PFSK-1 (cell line): ENCODE results near the gene LSM3.

Source experiments
- FOXP2 ChIP-seq: optimal IDR thresholded peaks from 2 replicates; pipeline ENCODE3; 2011; ENCODE audit warnings: borderline replicate concordance, control low read depth, inconsistent platforms; ENCODE audit not compliant: insufficient read depth; ENCODE audit errors: extremely low read length, extremely low read depth
- POLR2AphosphoS5 ChIP-seq: IDR thresholded peaks from 2 replicates; pipeline ENCODE4 v1.6.1; 2012; ENCODE audit warnings: low read depth, mild to moderate bottlenecking, control low read depth, low read length, moderate library complexity
- SIN3A ChIP-seq: IDR thresholded peaks from 2 replicates; pipeline ENCODE4 v1.6.1; 2012; ENCODE audit warnings: mild to moderate bottlenecking, low read length, moderate library complexity, borderline replicate concordance; ENCODE audit not compliant: insufficient read depth
- TAF1 ChIP-seq: IDR thresholded peaks from 2 replicates; pipeline ENCODE4 v1.6.1; 2012; ENCODE audit warnings: low read length, control low read depth, borderline replicate concordance; ENCODE audit not compliant: insufficient read depth
- TF ChIP-seq, protein P1 (sequence below), 2 experiments: IDR thresholded peaks; 2 replicates each; pipeline versions ENCODE4 v1.6.1 to v1.8.0; 2011 to 2012; ENCODE audit warnings: low read depth in 2 of 2, low read length in 2 of 2, control low read depth in 1 of 2, inconsistent platforms in 1 of 2, mild to moderate bottlenecking in 1 of 2, moderate library complexity in 1 of 2; ENCODE audit not compliant: insufficient read depth in 1 of 2

The LSM3 gene

GRCh38 chr3:14234251-14235002, 55.8 kb downstream of the LSM3 start:
- TF ChIP-seq POLR2AphosphoS5: no peak
- TF ChIP-seq TAF1: no peak
- no peak for TF ChIP-seq FOXP2
- TF ChIP-seq SIN3A: no peak
- TF ChIP-seq, protein P1, sequence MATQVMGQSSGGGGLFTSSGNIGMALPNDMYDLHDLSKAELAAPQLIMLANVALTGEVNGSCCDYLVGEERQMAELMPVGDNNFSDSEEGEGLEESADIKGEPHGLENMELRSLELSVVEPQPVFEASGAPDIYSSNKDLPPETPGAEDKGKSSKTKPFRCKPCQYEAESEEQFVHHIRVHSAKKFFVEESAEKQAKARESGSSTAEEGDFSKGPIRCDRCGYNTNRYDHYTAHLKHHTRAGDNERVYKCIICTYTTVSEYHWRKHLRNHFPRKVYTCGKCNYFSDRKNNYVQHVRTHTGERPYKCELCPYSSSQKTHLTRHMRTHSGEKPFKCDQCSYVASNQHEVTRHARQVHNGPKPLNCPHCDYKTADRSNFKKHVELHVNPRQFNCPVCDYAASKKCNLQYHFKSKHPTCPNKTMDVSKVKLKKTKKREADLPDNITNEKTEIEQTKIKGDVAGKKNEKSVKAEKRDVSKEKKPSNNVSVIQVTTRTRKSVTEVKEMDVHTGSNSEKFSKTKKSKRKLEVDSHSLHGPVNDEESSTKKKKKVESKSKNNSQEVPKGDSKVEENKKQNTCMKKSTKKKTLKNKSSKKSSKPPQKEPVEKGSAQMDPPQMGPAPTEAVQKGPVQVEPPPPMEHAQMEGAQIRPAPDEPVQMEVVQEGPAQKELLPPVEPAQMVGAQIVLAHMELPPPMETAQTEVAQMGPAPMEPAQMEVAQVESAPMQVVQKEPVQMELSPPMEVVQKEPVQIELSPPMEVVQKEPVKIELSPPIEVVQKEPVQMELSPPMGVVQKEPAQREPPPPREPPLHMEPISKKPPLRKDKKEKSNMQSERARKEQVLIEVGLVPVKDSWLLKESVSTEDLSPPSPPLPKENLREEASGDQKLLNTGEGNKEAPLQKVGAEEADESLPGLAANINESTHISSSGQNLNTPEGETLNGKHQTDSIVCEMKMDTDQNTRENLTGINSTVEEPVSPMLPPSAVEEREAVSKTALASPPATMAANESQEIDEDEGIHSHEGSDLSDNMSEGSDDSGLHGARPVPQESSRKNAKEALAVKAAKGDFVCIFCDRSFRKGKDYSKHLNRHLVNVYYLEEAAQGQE (IDR thresholded peaks at IDR 0.05; ENCODE audit: insufficient read depth in 1 of 2, low read depth in 2 of 2, low read length in 2 of 2): no peak

- TF ChIP-seq SIN3A (no peak), POLR2AphosphoS5 (no peak), FOXP2 (no peak), TAF1 (no peak)
- TF ChIP-seq, protein P1 (IDR thresholded peaks at IDR 0.05; ENCODE audit: insufficient read depth in 1 of 2, low read depth in 2 of 2, low read length in 2 of 2): no peak
Measured at GRCh38 chr3:14235003-14235911, 56.6 kb downstream of the LSM3 start.

- no peak for TF ChIP-seq TAF1
- TF ChIP-seq POLR2AphosphoS5: no peak
- TF ChIP-seq, protein P1 (IDR thresholded peaks at IDR 0.05; ENCODE audit: insufficient read depth in 1 of 2, low read depth in 2 of 2, low read length in 2 of 2): no peak
- no peak for TF ChIP-seq FOXP2
- TF ChIP-seq SIN3A: no peak
Measured at GRCh38 chr3:14235912-14236295, 57.3 kb downstream of the LSM3 start.

- TF ChIP-seq TAF1: no peak
- TF ChIP-seq POLR2AphosphoS5: no peak
- TF ChIP-seq, protein P1 (IDR thresholded peaks at IDR 0.05; ENCODE audit: insufficient read depth in 1 of 2, low read depth in 2 of 2, low read length in 2 of 2): no peak
- TF ChIP-seq FOXP2: no peak
- TF ChIP-seq SIN3A: no peak
Measured at GRCh38 chr3:14236902-14237301, 58.3 kb downstream of the LSM3 start.
